Measurements from ENCODE around the gene SPECC1.
A peak's percentile ranks its signal among the peaks of the same experiment; 100 is the strongest.

- TF ChIP-seq HNF4A (CRISPR knock-in tag; IDR thresholded peaks at IDR 0.05), result no peak
- no peak for TF ChIP-seq ZBTB21 (CRISPR knock-in tag; IDR thresholded peaks at IDR 0.05)
- TF ChIP-seq CTCF (CRISPR knock-in tag; IDR thresholded peaks at IDR 0.05), result peak; percentile 70
- no peak for TF ChIP-seq ZMYM2 (CRISPR knock-in tag; IDR thresholded peaks at IDR 0.05)
- TF ChIP-seq PREB (CRISPR knock-in tag; IDR thresholded peaks at IDR 0.05), result no peak
- TF ChIP-seq NR1H2 (CRISPR knock-in tag; IDR thresholded peaks at IDR 0.05; ENCODE audit: borderline replicate concordance, low read depth), result no peak
- TF ChIP-seq ZNF263 (CRISPR knock-in tag; IDR thresholded peaks at IDR 0.05), result no peak
Measured at GRCh38 chr17:20095336-20096080, 86.3 kb downstream of the SPECC1 start.
